Measurements from ENCODE around the gene NRBF2. TPM values are rescaled to one million over a fixed set of nuclear protein-coding genes. Genes with fewer than 3 reads are reported as not detected.

The NRBF2 gene
- total and polyA plus RNA-seq, 8 donors = 2.1 to 10.2 (median 5.9) TPM

- Histone ChIP-seq H3K4me1 (peaks cover 0 to 6% (median 0%) of the 10 kb centered on the region in 3 donors), H3K27ac (no peak overlapping the region), H3K27me3 (no peaks in the 10 kb centered on the region), H3K9me3 (no peaks in the 10 kb centered on the region), H3K36me3 (no peaks in the 10 kb centered on the region), H3K4me3 (no peak overlapping the region)
- no peak for DNase-seq
- ATAC-seq = no peak
- intact Hi-C loops (cut with DNase I) = no loop called here
- FAIRE-seq = no peak
- TF ChIP-seq, protein P1, sequence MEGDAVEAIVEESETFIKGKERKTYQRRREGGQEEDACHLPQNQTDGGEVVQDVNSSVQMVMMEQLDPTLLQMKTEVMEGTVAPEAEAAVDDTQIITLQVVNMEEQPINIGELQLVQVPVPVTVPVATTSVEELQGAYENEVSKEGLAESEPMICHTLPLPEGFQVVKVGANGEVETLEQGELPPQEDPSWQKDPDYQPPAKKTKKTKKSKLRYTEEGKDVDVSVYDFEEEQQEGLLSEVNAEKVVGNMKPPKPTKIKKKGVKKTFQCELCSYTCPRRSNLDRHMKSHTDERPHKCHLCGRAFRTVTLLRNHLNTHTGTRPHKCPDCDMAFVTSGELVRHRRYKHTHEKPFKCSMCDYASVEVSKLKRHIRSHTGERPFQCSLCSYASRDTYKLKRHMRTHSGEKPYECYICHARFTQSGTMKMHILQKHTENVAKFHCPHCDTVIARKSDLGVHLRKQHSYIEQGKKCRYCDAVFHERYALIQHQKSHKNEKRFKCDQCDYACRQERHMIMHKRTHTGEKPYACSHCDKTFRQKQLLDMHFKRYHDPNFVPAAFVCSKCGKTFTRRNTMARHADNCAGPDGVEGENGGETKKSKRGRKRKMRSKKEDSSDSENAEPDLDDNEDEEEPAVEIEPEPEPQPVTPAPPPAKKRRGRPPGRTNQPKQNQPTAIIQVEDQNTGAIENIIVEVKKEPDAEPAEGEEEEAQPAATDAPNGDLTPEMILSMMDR (IDR thresholded peaks at IDR 0.05) = no peak
These were observed 14.1 kb upstream of the NRBF2 start for GRCh38 chr10:63119041-63119440.

DNA sequence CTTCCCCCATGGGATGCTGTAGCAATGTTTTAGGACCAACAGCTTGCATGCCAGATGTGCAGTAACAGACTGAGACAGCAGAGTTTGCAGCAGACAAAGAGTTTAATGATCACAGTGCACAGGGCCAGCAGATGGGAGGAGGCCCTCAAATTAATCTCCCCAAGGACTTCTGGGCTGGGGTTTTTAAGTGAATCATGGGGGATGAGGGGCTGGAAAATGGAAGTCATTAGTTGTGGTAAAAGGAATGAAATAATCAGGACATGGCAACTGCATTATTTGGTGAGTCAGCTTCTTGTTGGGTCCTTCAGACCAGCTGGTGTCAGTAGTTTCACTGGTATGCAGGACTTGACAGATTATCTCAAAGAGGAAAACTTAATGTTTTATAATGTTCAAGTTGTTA, 12.6 kb upstream of the NRBF2 start:
- TF ChIP-seq, protein P1 (IDR thresholded peaks at IDR 0.05) = no peak
- no peak overlapping the region for H3K27ac ChIP-seq
- peaks cover 0 to 2% (median 0%) of the 10 kb centered on the region in 3 donors for H3K4me1 ChIP-seq
- no peaks in the 10 kb centered on the region for H3K27me3 ChIP-seq
- ATAC-seq = peak in 3 of 4 donors; percentile 26 to 39 (median 34)
- FAIRE-seq = no peak
- H3K36me3 ChIP-seq = no peaks in the 10 kb centered on the region
- no peak overlapping the region for H3K4me3 ChIP-seq
- H3K9me3 ChIP-seq = no peaks in the 10 kb centered on the region
- intact Hi-C loops (cut with DNase I) = no loop called here
- DNase-seq = no peak

DNA sequence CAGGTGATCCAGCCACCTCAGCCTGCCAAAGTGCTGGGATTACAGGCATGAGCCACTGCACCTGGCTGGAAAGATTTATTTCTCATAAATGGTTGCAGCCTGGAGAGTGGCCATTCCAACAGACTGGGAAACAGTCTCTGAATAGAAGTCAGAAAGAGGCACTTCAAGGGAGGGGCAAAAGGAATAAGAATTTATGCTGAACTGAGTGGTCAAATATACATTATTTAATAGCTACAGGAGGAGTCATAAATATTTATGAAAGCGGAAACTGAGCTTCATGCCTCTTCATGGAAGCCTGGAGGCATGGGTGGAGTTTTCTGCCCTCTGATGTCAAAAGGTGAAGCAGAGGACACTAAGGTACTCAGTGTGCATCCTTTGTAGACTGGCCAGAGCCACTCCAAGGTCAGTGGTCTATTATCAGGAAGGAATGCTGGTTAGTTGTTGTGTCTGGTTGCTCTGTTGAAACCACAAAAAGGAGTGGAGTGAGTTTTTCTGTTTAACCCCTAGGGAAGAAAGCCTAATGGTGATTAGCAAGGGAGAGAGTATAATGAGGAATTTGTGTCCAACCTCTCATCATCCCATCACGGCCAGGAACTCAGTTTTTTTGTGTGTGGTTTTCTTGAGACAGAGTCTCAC, 9.3 kb upstream of the NRBF2 start:
- H3K27ac ChIP-seq = no peak overlapping the region
- intact Hi-C loops (cut with DNase I) = no loop called here
- H3K27me3 ChIP-seq = no peaks in the 10 kb centered on the region
- H3K36me3 ChIP-seq = no peaks in the 10 kb centered on the region
- no peaks in the 10 kb centered on the region for H3K4me1 ChIP-seq
- TF ChIP-seq, protein P1 (IDR thresholded peaks at IDR 0.05) = no peak
- DNase-seq (no peak), FAIRE-seq (no peak), ATAC-seq (no peak)
- 60 to 77% methylated on average over 2 of the region's 2 CpGs for WGBS, 2 donors
- no peak overlapping the region for H3K4me3 ChIP-seq
- H3K9me3 ChIP-seq = no peaks in the 10 kb centered on the region

- ATAC-seq (no peak), FAIRE-seq (no peak)
These were observed 7.7 kb upstream of the NRBF2 start for GRCh38 chr10:63125459-63125858.

GRCh38 chr10:63128443-63128842, 4.7 kb upstream of the NRBF2 start:
- no peak overlapping the region for H3K27ac ChIP-seq
- no peak for FAIRE-seq
- H3K36me3 ChIP-seq = no peaks in the 10 kb centered on the region
- TF ChIP-seq, protein P1 (IDR thresholded peaks at IDR 0.05) = no peak
- no peak for ATAC-seq
- intact Hi-C loops (cut with DNase I) = no loop called here
- H3K9me3 ChIP-seq = no peaks in the 10 kb centered on the region
- no peaks in the 10 kb centered on the region for H3K27me3 ChIP-seq
- WGBS, 2 donors = 74 to 75% methylated on average over 4 of the region's 4 CpGs
- no peaks in the 10 kb centered on the region for H3K4me1 ChIP-seq
- H3K4me3 ChIP-seq = no peak overlapping the region
- DNase-seq = no peak

More at GRCh38 chr10:63125459-63125858, 7.7 kb upstream of the NRBF2 start:
- WGBS, 2 donors = 66% methylated on average over 2 of the region's 2 CpGs
- no peak for DNase-seq
- no peaks in the 10 kb centered on the region for H3K9me3 ChIP-seq
- TF ChIP-seq, protein P1 (IDR thresholded peaks at IDR 0.05) = no peak
- H3K27ac ChIP-seq = no peak overlapping the region
- H3K27me3 ChIP-seq = no peaks in the 10 kb centered on the region
- no peaks in the 10 kb centered on the region for H3K36me3 ChIP-seq
- H3K4me3 ChIP-seq = no peak overlapping the region
- no peaks in the 10 kb centered on the region for H3K4me1 ChIP-seq
- intact Hi-C loops (cut with DNase I) = no loop called here

Data from pancreas (tissue), 10 donors.